ENCODE data around the gene TPK1.

Gene TPK1

GRCh38 chr7:144738708-144739314 is 97.0 kb downstream of the TPK1 start:
- in situ Hi-C loops (cut with MboI; ENCODE audit: low pct_unique_long_range_greater_than_20kb, low sequenced_read_pairs, unreplicated experiment) = no loop called here
- DNase-seq (ENCODE audit: low spot score) = peak; percentile 7
- TF ChIP-seq CTCF (IDR thresholded peaks at IDR 0.05; ENCODE audit: extremely low read depth, insufficient read depth, missing control alignments) = peak; percentile 68

DNA sequence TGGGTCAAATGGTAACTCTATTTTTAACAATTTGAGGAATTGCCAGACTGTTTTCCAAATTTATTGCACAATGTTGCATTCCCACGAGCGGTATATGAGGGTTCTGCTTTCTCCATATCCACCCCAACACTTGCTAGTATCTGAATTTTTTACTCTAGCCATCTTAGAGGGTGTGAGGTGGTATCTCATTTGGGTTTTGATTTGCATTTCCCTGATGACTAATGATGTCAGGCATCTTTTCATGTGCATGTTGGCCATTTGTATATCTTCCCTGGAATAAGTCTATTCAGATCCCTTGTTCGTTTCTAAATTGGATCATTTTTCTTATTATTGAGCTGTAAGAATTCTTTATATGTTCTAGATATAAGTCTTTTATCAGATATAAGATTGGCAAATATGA is 97.7 kb downstream of the TPK1 start:
- no peak for DNase-seq (ENCODE audit: low spot score)
- in situ Hi-C loops (cut with MboI; ENCODE audit: low pct_unique_long_range_greater_than_20kb, low sequenced_read_pairs, unreplicated experiment) = no loop called here
- TF ChIP-seq CTCF (IDR thresholded peaks at IDR 0.05; ENCODE audit: extremely low read depth, insufficient read depth, missing control alignments) = no peak

GRCh38 chr7:144736880-144737493 is 98.9 kb downstream of the TPK1 start:
- no peak for DNase-seq (ENCODE audit: low spot score)
- in situ Hi-C loops (cut with MboI; ENCODE audit: low pct_unique_long_range_greater_than_20kb, low sequenced_read_pairs, unreplicated experiment) = no loop called here

GRCh38 chr7:144735505-144736276 is 100.2 kb downstream of the TPK1 start:
- in situ Hi-C loops (cut with MboI; ENCODE audit: low pct_unique_long_range_greater_than_20kb, low sequenced_read_pairs, unreplicated experiment) = no loop called here
- DNase-seq (ENCODE audit: low spot score) = no peak
- no peak for TF ChIP-seq CTCF (IDR thresholded peaks at IDR 0.05; ENCODE audit: extremely low read depth, insufficient read depth, missing control alignments)

More at GRCh38 chr7:144736880-144737493, 98.9 kb downstream of the TPK1 start:
- no peak for TF ChIP-seq CTCF (IDR thresholded peaks at IDR 0.05; ENCODE audit: extremely low read depth, insufficient read depth, missing control alignments)

DNA sequence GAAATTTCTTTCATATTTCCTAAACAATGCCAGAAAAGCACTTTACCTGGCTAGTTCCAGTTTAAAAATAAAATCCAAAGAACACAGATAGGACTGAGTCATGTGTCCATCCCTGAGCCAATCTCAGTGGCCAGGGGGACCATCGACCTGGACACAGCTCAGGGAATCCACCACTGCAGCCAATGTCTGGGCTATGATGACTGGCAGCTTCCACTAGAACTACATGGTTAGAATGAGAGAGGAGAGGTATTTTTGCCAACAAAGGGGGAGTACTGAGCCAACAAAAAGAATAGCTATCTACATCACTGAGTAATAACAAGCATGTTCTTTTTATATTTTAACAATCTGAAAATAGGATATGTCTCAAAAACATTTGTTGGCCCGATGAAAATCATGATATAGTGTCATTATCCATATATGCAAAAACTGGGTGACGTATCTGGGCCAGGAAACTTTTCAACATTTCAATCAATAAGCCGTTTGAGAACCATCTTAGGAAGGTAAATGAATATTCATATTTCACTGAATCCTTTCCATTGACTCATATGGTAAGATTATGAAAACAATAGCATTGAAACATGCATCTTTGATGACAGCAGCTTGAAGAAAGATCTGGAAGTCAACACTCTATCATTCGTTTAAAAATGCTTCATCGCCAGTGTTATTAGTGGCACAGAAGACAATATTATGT is 104.0 kb downstream of the TPK1 start:
- in situ Hi-C loops (cut with MboI; ENCODE audit: low pct_unique_long_range_greater_than_20kb, low sequenced_read_pairs, unreplicated experiment) = no loop called here

More for the DNA sequence above, 104.0 kb downstream of the TPK1 start:
- no peak for TF ChIP-seq CTCF (IDR thresholded peaks at IDR 0.05; ENCODE audit: extremely low read depth, insufficient read depth, missing control alignments)
- DNase-seq (ENCODE audit: low spot score) = no peak
